ENCODE data around the gene JPH4.
"Not testable (repeated sequence)": the region's sequence is repeated elsewhere in the genome, so short reads cannot be mapped to it uniquely, and the experiment has no call there.

GRCh38 chr14:23583761-23584526 is 5.4 kb upstream of the JPH4 start:
- not testable (repeated sequence) for TF ChIP-seq CTCF (IDR thresholded peaks at IDR 0.05 in 4 of 5, conservative IDR thresholded peaks at IDR 0.05 in 1 of 5); POLR2A (IDR thresholded peaks at IDR 0.05)

All from gastrocnemius medialis (tissue), 4 donors.